OCI-LY3 (cell line): ENCODE measurements around the gene PRDM2.

Source experiments
- H2AFZ ChIP-seq: fragments of 200-600, 300-600 bp; shearing (Covaris generic); 2 replicates; pipeline ENCODE4 v1.6.0; 2014; ENCODE audit warnings: antibody characterized with exemption, low read depth, low read length
- H3K27ac ChIP-seq: fragments of 200-600, 300-600 bp; sonication (generic); 2 replicates; pipeline ENCODE4 v1.5.1; 2014; ENCODE audit warnings: mild to moderate bottlenecking, low read length, moderate library complexity, mixed read lengths
- H3K27me3 ChIP-seq: fragments of 200-600, 300-600 bp; sonication (generic); 2 replicates; pipeline ENCODE4 v1.6.1; 2014; ENCODE audit warnings: low read depth, low read length, mixed read lengths
- H3K36me3 ChIP-seq: fragments of 200-600, 300-600 bp; sonication (generic); replicated peaks from 2 replicates; pipeline ENCODE3; 2014; ENCODE audit warnings: low read depth, low read length, mixed read lengths
- H3K4me1 ChIP-seq: fragments of 300-600, 200-600 bp; sonication (generic); 2 replicates; pipeline ENCODE4 v1.6.1; 2014; ENCODE audit warnings: low read length, mixed read lengths
- H3K4me2 ChIP-seq: fragments of 200-600, 300-600 bp; sonication (generic); 2 replicates; pipeline ENCODE4 v1.6.1; 2014; ENCODE audit warnings: low read length, mixed read lengths
- H3K4me3 ChIP-seq: fragments of 300-600, 200-600 bp; sonication (generic); 2 replicates; pipeline ENCODE4 v1.5.1; 2014; ENCODE audit warnings: antibody characterized with exemption, mild to moderate bottlenecking, low read length, moderate library complexity
- H3K79me2 ChIP-seq: fragments of 300-600, 200-600 bp; shearing (Covaris generic); 2 replicates; pipeline ENCODE4 v1.6.1; 2014; ENCODE audit warnings: mild to moderate bottlenecking, low read length, mixed read lengths
- H3K9ac ChIP-seq: fragments of 300-600, 200-600 bp; shearing (Covaris generic); 2 replicates; pipeline ENCODE4 v1.6.0; 2014; ENCODE audit warnings: mild to moderate bottlenecking, low read length, moderate library complexity
- H3K9me3 ChIP-seq: fragments of 200-600, 300-600 bp; shearing (Covaris generic); 2 replicates; pipeline ENCODE4 v1.6.1; 2014; ENCODE audit warnings: low read length, mixed read lengths; ENCODE audit not compliant: insufficient read depth
- H4K20me1 ChIP-seq: fragments of 200-600, 300-600 bp; sonication (generic); 2 replicates; pipeline ENCODE4 v1.6.1; 2016; ENCODE audit warnings: low read length, mixed read lengths; ENCODE audit not compliant: insufficient read depth
- EZH2phosphoT487 ChIP-seq: fragments of 200-600 bp; shearing (Covaris generic); IDR thresholded peaks from 2 replicates; pipeline ENCODE4 v1.6.1; 2018; ENCODE audit warnings: antibody characterized with exemption, mixed run types, low read depth
- TF ChIP-seq, protein P1 (sequence below): fragments of 200-600, 300-600 bp; sonication (generic); IDR thresholded peaks from 2 replicates; pipeline ENCODE4 v1.5.1; 2014; ENCODE audit warnings: antibody characterized with exemption, low read length, low read depth

Gene PRDM2

DNA sequence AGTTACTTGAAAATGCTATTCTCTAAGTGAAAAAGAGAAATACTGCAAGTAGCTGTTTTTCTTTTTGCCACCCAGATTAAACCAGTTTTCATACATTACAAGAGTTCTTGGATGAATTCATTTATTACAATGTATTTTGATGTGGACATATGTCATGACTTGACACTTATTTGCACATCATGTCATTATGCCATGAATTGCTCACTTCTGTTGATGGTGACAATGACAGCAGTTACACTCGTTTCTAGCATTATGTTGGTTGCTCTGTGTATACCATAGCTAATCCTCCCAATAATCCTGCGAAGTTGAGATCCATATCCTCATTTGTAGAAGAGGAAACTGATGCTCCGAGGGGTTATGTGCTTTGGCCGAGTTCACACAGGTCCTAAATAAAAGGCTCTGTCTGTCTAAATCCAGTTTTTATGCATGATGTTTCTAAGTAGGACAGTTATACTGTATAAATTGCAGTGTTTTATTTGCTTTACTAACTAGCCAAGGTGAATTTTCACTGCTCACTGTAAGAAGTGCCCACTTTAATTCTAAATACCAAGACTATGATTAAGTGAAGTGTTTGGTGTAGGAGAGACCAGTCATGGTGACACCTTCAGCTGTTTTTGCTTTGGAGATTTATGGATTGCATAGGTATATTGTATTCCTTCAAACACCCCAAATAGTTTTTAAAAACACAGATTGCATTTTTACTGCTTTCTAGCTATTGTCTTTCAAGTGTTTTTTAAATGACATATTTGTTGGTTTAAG, 56.7 kb downstream of the PRDM2 start:
- H3K9ac ChIP-seq, result no peak overlapping the region
- no peak overlapping the region for H3K4me3 ChIP-seq
- H3K79me2 ChIP-seq, result peaks cover 100% of the 10 kb centered on the region
- peaks cover 96% of the 10 kb centered on the region for H4K20me1 ChIP-seq
- no peak overlapping the region for H2AFZ ChIP-seq
- H3K36me3 ChIP-seq, result peaks cover 34% of the 10 kb centered on the region
- no peaks in the 10 kb centered on the region for H3K27me3 ChIP-seq
- H3K9me3 ChIP-seq, result no peaks in the 10 kb centered on the region
- H3K4me2 ChIP-seq, result peak overlapping the region; percentile 28; the same call in 1 of the 2 replicates
- TF ChIP-seq EZH2phosphoT487, result no peak
- TF ChIP-seq, protein P1, sequence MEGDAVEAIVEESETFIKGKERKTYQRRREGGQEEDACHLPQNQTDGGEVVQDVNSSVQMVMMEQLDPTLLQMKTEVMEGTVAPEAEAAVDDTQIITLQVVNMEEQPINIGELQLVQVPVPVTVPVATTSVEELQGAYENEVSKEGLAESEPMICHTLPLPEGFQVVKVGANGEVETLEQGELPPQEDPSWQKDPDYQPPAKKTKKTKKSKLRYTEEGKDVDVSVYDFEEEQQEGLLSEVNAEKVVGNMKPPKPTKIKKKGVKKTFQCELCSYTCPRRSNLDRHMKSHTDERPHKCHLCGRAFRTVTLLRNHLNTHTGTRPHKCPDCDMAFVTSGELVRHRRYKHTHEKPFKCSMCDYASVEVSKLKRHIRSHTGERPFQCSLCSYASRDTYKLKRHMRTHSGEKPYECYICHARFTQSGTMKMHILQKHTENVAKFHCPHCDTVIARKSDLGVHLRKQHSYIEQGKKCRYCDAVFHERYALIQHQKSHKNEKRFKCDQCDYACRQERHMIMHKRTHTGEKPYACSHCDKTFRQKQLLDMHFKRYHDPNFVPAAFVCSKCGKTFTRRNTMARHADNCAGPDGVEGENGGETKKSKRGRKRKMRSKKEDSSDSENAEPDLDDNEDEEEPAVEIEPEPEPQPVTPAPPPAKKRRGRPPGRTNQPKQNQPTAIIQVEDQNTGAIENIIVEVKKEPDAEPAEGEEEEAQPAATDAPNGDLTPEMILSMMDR, result no peak
- peaks cover 72% of the 10 kb centered on the region for H3K4me1 ChIP-seq
- H3K27ac ChIP-seq, result 0 out of 2 replicates have a peak overlapping the region, but pooled peaks have one; percentile 8

DNA sequence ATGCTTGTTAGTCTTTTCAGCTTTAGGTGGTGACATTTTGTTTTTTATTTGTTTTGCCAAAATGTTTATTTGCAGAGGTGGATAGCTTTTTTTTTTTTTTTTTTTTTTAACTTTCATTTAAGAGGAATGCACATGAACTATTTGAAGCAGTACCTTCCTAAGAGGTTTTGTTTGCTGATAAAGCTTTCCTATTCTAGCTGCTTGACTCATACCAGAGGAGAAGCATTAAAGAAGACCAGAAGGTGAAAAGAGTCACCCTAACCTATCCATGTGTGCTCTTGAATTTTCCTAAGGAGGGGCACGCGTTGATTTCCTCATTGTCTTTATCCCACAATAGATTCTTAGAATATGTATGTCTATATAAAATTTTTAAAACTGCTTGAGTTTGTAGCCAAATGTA, 57.7 kb downstream of the PRDM2 start:
- peaks cover 96% of the 10 kb centered on the region for H4K20me1 ChIP-seq
- H3K36me3 ChIP-seq, result peaks cover 28% of the 10 kb centered on the region
- H3K27ac ChIP-seq, result no peak overlapping the region

DNA sequence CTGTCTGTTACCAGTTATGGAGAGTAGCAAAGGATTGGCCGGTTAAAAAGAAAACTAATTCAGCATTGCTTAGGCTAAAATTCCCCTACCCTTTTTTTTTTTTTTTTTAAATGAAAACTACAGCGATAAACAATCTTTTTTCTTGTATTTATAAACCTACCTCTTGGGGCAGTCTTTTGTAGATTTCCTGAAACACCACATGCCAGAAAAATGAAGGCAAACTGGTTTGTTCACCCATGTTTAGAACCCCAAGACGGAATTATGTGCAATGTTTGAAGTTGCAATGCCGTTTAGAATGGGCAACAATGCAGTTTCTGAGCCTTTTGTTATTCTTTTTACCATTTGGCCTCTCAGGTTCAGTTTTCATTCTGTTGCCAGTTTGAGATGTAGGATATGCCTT, 59.1 kb downstream of the PRDM2 start:
- Histone ChIP-seq H3K9ac (no peak overlapping the region), H3K27me3 (no peaks in the 10 kb centered on the region), H3K4me3 (no peak overlapping the region), H3K36me3 (peaks cover 15% of the 10 kb centered on the region), H3K9me3 (no peaks in the 10 kb centered on the region), H3K27ac (no peak overlapping the region), H3K4me1 (peaks cover 72% of the 10 kb centered on the region), H2AFZ (no peak overlapping the region), H4K20me1 (peaks cover 96% of the 10 kb centered on the region), H3K79me2 (peaks cover 100% of the 10 kb centered on the region), H3K4me2 (no peak overlapping the region)
- TF ChIP-seq, protein P1, result no peak
- TF ChIP-seq EZH2phosphoT487, result no peak

More for the DNA sequence above, 57.7 kb downstream of the PRDM2 start:
- H3K4me2 ChIP-seq, result no peak overlapping the region
- H3K27me3 ChIP-seq, result no peaks in the 10 kb centered on the region
- TF ChIP-seq EZH2phosphoT487, result no peak
- TF ChIP-seq, protein P1, result no peak
- peaks cover 72% of the 10 kb centered on the region for H3K4me1 ChIP-seq
- H3K79me2 ChIP-seq, result peaks cover 100% of the 10 kb centered on the region
- no peak overlapping the region for H2AFZ ChIP-seq
- H3K9ac ChIP-seq, result no peak overlapping the region
- no peak overlapping the region for H3K4me3 ChIP-seq
- no peaks in the 10 kb centered on the region for H3K9me3 ChIP-seq

- no peak overlapping the region for H3K4me3 ChIP-seq
- H3K79me2 ChIP-seq, result peaks cover 100% of the 10 kb centered on the region
- no peaks in the 10 kb centered on the region for H3K27me3 ChIP-seq
- H3K9ac ChIP-seq, result no peak overlapping the region
- H3K9me3 ChIP-seq, result no peaks in the 10 kb centered on the region
- H3K4me1 ChIP-seq, result peaks cover 61% of the 10 kb centered on the region
- no peak overlapping the region for H3K27ac ChIP-seq
- no peak overlapping the region for H3K4me2 ChIP-seq
- H3K36me3 ChIP-seq, result peaks cover 14% of the 10 kb centered on the region
- H4K20me1 ChIP-seq, result peaks cover 96% of the 10 kb centered on the region
- H2AFZ ChIP-seq, result no peak overlapping the region
- no peak for TF ChIP-seq EZH2phosphoT487
- TF ChIP-seq, protein P1, result no peak
Measured at GRCh38 chr1:13760340-13760739, 60.4 kb downstream of the PRDM2 start.
